ENCODE results near the gene TIPARP.

DNA sequence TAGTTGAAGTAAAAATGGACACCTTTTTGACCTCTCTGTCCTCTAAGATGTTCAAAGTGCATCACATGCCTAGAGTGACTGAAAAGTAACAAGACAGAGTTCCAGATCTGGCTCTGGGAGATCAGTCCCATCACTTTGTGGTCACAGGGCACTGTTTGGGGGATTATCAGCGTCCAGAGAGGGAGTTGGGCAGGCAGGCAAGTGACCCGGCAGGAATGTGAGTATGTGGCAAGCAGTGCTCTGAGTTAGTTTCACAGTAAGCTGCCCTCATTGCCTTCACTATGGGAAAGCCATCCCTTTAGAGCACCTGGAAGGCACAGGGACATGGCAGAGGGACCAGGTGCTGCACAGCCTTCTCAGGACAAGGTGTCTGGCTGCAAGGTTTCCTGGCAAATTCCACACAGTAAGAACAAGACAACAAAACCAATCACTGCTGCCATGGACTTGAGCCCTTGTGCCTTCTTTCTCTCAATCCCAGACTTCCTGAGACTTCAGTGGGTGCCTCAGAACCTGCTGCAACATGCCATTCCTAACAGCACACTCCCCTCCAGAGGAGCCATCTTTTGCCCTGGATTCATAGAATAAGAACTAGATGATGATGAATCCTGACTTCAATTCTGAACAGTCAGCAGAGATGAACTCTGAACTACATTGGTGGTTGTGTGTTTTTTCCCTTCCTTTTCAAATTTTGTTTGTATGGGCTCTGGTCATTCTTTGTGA lies 55.2 kb downstream of the TIPARP start:
- no peak for TF ChIP-seq POLR2A (IDR thresholded peaks at IDR 0.05)
- TF ChIP-seq, protein P1, sequence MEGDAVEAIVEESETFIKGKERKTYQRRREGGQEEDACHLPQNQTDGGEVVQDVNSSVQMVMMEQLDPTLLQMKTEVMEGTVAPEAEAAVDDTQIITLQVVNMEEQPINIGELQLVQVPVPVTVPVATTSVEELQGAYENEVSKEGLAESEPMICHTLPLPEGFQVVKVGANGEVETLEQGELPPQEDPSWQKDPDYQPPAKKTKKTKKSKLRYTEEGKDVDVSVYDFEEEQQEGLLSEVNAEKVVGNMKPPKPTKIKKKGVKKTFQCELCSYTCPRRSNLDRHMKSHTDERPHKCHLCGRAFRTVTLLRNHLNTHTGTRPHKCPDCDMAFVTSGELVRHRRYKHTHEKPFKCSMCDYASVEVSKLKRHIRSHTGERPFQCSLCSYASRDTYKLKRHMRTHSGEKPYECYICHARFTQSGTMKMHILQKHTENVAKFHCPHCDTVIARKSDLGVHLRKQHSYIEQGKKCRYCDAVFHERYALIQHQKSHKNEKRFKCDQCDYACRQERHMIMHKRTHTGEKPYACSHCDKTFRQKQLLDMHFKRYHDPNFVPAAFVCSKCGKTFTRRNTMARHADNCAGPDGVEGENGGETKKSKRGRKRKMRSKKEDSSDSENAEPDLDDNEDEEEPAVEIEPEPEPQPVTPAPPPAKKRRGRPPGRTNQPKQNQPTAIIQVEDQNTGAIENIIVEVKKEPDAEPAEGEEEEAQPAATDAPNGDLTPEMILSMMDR (IDR thresholded peaks at IDR 0.05): no peak

All from right lobe of liver (tissue), 4 donors.